GM18502 (cell line): Measurements from ENCODE around the gene SLC32A1.

Source experiments
- ATAC-seq: cut with Tn5 transposase; IDR thresholded peaks from one replicate; pipeline ENCODE4 v1.9.1; 2021; ENCODE audit warnings: mild to moderate bottlenecking; ENCODE audit not compliant: unreplicated experiment, poor library complexity

The SLC32A1 gene

GRCh38 chr20:38723848-38724625 lies at the start of gene SLC32A1:
SLC32A1 (plus strand) TSS chr20:38724486; CDS start chr20:38724725, 239 bp downstream.
- ATAC-seq, result no peak

- no peak for ATAC-seq
Observed at GRCh38 chr20:38674765-38675133, 49.5 kb upstream of the SLC32A1 start.

- no peak for ATAC-seq
Observed at GRCh38 chr20:38676576-38676975, 47.7 kb upstream of the SLC32A1 start.

GRCh38 chr20:38680500-38681306 lies 43.6 kb upstream of the SLC32A1 start:
- ATAC-seq, result no peak

GRCh38 chr20:38685271-38685670 lies 39.0 kb upstream of the SLC32A1 start:
- no peak for ATAC-seq

GRCh38 chr20:38685853-38686473 lies 38.3 kb upstream of the SLC32A1 start:
- ATAC-seq, result no peak

GRCh38 chr20:38692436-38693411 lies 31.6 kb upstream of the SLC32A1 start:
- ATAC-seq, result no peak

- no peak for ATAC-seq
Observed at GRCh38 chr20:38697306-38697705, 27.0 kb upstream of the SLC32A1 start.

GRCh38 chr20:38698541-38698940 lies 25.7 kb upstream of the SLC32A1 start:
- no peak for ATAC-seq

- no peak for ATAC-seq
Observed at GRCh38 chr20:38700141-38700540, 24.1 kb upstream of the SLC32A1 start.

GRCh38 chr20:38700926-38701325 lies 23.4 kb upstream of the SLC32A1 start:
- ATAC-seq, result no peak

- ATAC-seq, result no peak
Observed at GRCh38 chr20:38703526-38703925, 20.8 kb upstream of the SLC32A1 start.

GRCh38 chr20:38704136-38704535 lies 20.1 kb upstream of the SLC32A1 start:
- ATAC-seq, result no peak

- ATAC-seq, result no peak
Observed at GRCh38 chr20:38706509-38706908, 17.8 kb upstream of the SLC32A1 start.

GRCh38 chr20:38714308-38714707 lies 10.0 kb upstream of the SLC32A1 start:
- ATAC-seq, result no peak

- ATAC-seq, result no peak
Observed at GRCh38 chr20:38715646-38716045, 8.6 kb upstream of the SLC32A1 start.

- ATAC-seq, result no peak
Observed at GRCh38 chr20:38722683-38723016, 1.6 kb upstream of the SLC32A1 start.

- no peak for ATAC-seq
Observed at GRCh38 chr20:38723017-38723847, 1.1 kb upstream of the SLC32A1 start.

GRCh38 chr20:38724626-38725147 lies 401 bp downstream of the SLC32A1 start:
- no peak for ATAC-seq
